GM23248 (cell line): ENCODE measurements around the gene PAM.

Source experiments
- EZH2 ChIP-seq: fragments of 200-600 bp; sonication (generic); IDR thresholded peaks from 2 replicates; pipeline ENCODE4 v1.6.1; 2018; ENCODE audit warnings: antibody characterized with exemption, mild to moderate bottlenecking; ENCODE audit not compliant: insufficient read depth, poor library complexity, severe bottlenecking
- EZH2phosphoT487 ChIP-seq: fragments of 200-600 bp; sonication (generic); IDR thresholded peaks from 2 replicates; pipeline ENCODE4 v1.6.1; 2018; ENCODE audit warnings: antibody characterized with exemption, moderate library complexity, mild to moderate bottlenecking, low read depth; ENCODE audit not compliant: insufficient read depth

- TF ChIP-seq EZH2 (no peak), EZH2phosphoT487 (no peak)
Measured at GRCh38 chr5:103066326-103066725, 311.2 kb downstream of the PAM start.
